HepG2 (cell line): ENCODE results near the gene MAP1B. TPM values are rescaled to one million over a fixed set of nuclear protein-coding genes. Genes with fewer than 3 reads are reported as not detected.

Experiments
- AFF4 ChIP-seq: sonication (generic); formaldehyde crosslinking; IDR thresholded peaks from 2 replicates; pipeline ENCODE4 v1.4.0; 2020; ENCODE audit warnings: missing genetic modification reagents
- EEA1 ChIP-seq: sonication (generic); formaldehyde crosslinking; IDR thresholded peaks from 2 replicates; pipeline ENCODE4 v1.5.1; 2020; ENCODE audit warnings: mild to moderate bottlenecking, missing genetic modification reagents, borderline replicate concordance
- HNRNPLL ChIP-seq: fragments of 200-400 bp; formaldehyde crosslinking; IDR thresholded peaks from 2 replicates; pipeline ENCODE4 v1.6.1; 2017; ENCODE audit warnings: mild to moderate bottlenecking, low read depth, low read length; ENCODE audit not compliant: poor library complexity, severe bottlenecking
- MED8 ChIP-seq: sonication (generic); formaldehyde crosslinking; IDR thresholded peaks from 2 replicates; pipeline ENCODE4 v1.8.1; 2023; ENCODE audit warnings: mild to moderate bottlenecking, missing genetic modification reagents; ENCODE audit not compliant: insufficient replicate concordance
- NFE2L1 ChIP-seq: sonication (generic); formaldehyde crosslinking; IDR thresholded peaks from 2 replicates; pipeline ENCODE4 v1.4.0; 2020; ENCODE audit warnings: missing genetic modification reagents, mild to moderate bottlenecking, borderline replicate concordance
- NKX3-1 ChIP-seq: sonication (generic); formaldehyde crosslinking; IDR thresholded peaks from 2 replicates; pipeline ENCODE4 v1.5.0; 2020; ENCODE audit warnings: missing genetic modification reagents
- PAF1 ChIP-seq: IDR thresholded peaks from 2 replicates; pipeline ENCODE4 v1.6.1; 2016; ENCODE audit warnings: missing genetic modification reagents, missing compliant biosample characterization
- PHB2 ChIP-seq: fragments of 450-650 bp; IDR thresholded peaks from 2 replicates; pipeline ENCODE4 v1.6.1; 2018; ENCODE audit not compliant: partially characterized antibody
- POLR2G ChIP-seq: fragments of 200-400 bp; formaldehyde crosslinking; IDR thresholded peaks from 2 replicates; pipeline ENCODE4 v1.6.1; 2018; ENCODE audit warnings: mild to moderate bottlenecking, low read depth, low read length, moderate library complexity
- RBM22 ChIP-seq: fragments of 200-400 bp; formaldehyde crosslinking; optimal IDR thresholded peaks from 2 replicates; pipeline ENCODE3; 2017; ENCODE audit warnings: mild to moderate bottlenecking, low read length, moderate library complexity
- REST ChIP-seq, 2 experiments: IDR thresholded peaks; 2 replicates each; pipeline ENCODE4 v1.6.1; 2011 to 2012; ENCODE audit warnings: low read length in 2 of 2, borderline replicate concordance in 1 of 2, low read depth in 1 of 2, mild to moderate bottlenecking in 1 of 2, moderate library complexity in 1 of 2
- SIN3B ChIP-seq: fragments of 150-350 bp; IDR thresholded peaks from 2 replicates; pipeline ENCODE4 v1.6.1; 2014; ENCODE audit warnings: low read length
- SMAD9 ChIP-seq: sonication (generic); formaldehyde crosslinking; IDR thresholded peaks from 2 replicates; pipeline ENCODE4 v1.5.1; 2020; ENCODE audit warnings: mild to moderate bottlenecking, missing genetic modification reagents
- ZNF547 ChIP-seq: sonication (generic); formaldehyde crosslinking; IDR thresholded peaks from 2 replicates; pipeline ENCODE4 v1.5.1; 2020; ENCODE audit warnings: mild to moderate bottlenecking, missing genetic modification reagents
- ZNF746 ChIP-seq: sonication (generic); formaldehyde crosslinking; IDR thresholded peaks from 2 replicates; pipeline ENCODE4 v1.8.0; 2022; ENCODE audit warnings: mild to moderate bottlenecking, missing genetic modification reagents
- ZNF816 ChIP-seq: sonication (generic); formaldehyde crosslinking; IDR thresholded peaks from 2 replicates; pipeline ENCODE4 v1.8.0; 2022; ENCODE audit warnings: missing genetic modification reagents, mild to moderate bottlenecking, borderline replicate concordance
- polyA plus RNA-seq, 8 experiments: library from polyadenylated mRNA; depleted of rRNA in 3 of 8; stranded (reverse) in 7 of 8; unstranded in 1 of 8; fragments of >200 nt; fragmentation: Illumina TruSeq in 4 of 8; extraction: Trizol in 4 of 8; gene quantifications; 2 replicates each; pipeline versions ENCODE4 v1.2.1 to v1.2.3, GENCODE V29; 2011 to 2016; ENCODE audit warnings: low read depth in 4 of 8, missing spikeins in 1 of 8, mixed read lengths in 1 of 8; ENCODE audit not compliant: insufficient read depth in 1 of 8
- total RNA-seq, 5 experiments: library from RNA; depleted of rRNA; stranded (reverse); fragments of >200 nt; fragmentation: Illumina TruSeq; extraction: Trizol; gene quantifications; 2 replicates each; pipeline ENCODE4 v1.2.3, GENCODE V29; 2016; ENCODE audit warnings: low read depth in 1 of 5
- TF ChIP-seq, protein P1 (sequence below): sonication (generic); formaldehyde crosslinking; IDR thresholded peaks from 2 replicates; pipeline ENCODE4 v1.4.0; 2020; ENCODE audit warnings: missing genetic modification reagents
- TF ChIP-seq, protein P2 (sequence below): sonication (generic); formaldehyde crosslinking; conservative IDR thresholded peaks from 2 replicates; pipeline ENCODE4 v1.8.1; 2023; ENCODE audit warnings: missing genetic modification reagents

MAP1B gene
- total and polyA plus RNA-seq, 2 of the 13 experiments (the other 11 are each of a cell fraction or from before 2014, with no cell fraction given): 3.3 to 6.2 TPM

DNA sequence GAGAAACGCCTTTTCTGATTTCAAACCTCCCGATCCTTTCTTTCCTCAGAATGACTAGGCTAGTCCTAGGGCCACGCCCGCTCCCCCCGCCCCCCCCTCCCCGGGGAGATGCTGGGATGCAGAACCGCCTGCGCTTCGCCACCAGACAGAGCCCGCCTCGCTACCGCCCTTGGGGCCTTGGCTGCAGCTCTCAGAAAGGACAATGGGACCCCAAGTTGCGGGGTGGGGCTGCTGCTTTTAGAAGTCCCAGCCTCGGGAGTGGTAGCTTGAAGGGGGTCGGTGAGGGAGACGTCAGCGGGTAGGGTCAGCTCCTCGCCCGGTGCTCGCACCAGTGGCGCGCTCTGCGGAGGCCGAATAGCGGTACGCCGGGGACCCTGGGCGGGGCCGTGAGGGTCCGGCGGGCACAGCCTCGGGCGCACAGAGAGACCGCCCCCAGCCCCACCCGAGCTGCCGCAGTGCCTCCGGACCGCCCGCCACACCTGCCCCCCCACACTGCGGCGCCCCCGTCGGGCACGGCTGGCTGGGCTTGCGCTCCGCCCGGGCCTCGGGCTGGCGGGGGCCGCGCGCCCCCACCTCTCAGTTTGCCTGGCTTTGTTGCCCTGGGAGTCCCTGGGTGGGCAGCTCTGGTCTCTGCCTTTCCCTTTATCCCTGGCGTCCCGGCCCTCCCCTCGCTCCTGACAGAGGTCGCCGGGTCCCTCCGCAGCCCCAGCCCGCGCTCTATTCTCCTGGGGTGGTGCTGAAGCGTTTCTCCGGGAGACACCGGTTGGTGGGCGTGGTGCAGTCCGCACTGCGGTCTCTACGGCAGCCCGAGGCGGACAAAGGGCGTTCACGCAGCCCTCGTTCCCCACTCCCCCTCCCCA, 1.2 kb downstream of the MAP1B start (continued):
- TF ChIP-seq PHB2: no peak
- TF ChIP-seq MED8 (CRISPR knock-in tag): no peak
- TF ChIP-seq PAF1 (CRISPR knock-in tag): no peak
- no peak for TF ChIP-seq NFE2L1 (CRISPR knock-in tag)
- no peak for TF ChIP-seq NKX3-1 (CRISPR knock-in tag)
- TF ChIP-seq, protein P1, sequence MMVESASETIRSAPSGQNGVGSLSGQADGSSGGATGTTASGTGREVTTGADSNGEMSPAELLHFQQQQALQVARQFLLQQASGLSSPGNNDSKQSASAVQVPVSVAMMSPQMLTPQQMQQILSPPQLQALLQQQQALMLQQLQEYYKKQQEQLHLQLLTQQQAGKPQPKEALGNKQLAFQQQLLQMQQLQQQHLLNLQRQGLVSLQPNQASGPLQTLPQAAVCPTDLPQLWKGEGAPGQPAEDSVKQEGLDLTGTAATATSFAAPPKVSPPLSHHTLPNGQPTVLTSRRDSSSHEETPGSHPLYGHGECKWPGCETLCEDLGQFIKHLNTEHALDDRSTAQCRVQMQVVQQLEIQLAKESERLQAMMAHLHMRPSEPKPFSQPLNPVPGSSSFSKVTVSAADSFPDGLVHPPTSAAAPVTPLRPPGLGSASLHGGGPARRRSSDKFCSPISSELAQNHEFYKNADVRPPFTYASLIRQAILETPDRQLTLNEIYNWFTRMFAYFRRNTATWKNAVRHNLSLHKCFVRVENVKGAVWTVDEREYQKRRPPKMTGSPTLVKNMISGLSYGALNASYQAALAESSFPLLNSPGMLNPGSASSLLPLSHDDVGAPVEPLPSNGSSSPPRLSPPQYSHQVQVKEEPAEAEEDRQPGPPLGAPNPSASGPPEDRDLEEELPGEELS: no peak
- TF ChIP-seq ZNF816: no peak
- TF ChIP-seq HNRNPLL: peak; percentile 69
- no peak for TF ChIP-seq POLR2G
- TF ChIP-seq, protein P2, sequence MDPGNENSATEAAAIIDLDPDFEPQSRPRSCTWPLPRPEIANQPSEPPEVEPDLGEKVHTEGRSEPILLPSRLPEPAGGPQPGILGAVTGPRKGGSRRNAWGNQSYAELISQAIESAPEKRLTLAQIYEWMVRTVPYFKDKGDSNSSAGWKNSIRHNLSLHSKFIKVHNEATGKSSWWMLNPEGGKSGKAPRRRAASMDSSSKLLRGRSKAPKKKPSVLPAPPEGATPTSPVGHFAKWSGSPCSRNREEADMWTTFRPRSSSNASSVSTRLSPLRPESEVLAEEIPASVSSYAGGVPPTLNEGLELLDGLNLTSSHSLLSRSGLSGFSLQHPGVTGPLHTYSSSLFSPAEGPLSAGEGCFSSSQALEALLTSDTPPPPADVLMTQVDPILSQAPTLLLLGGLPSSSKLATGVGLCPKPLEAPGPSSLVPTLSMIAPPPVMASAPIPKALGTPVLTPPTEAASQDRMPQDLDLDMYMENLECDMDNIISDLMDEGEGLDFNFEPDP (CRISPR knock-in tag): no peak
- TF ChIP-seq RBM22: no peak
- no peak for TF ChIP-seq AFF4 (CRISPR knock-in tag)
- TF ChIP-seq SMAD9: no peak
- 0 out of 4 replicates have a peak, but pooled peaks of 1 of the 2 experiments have one; percentile 16 for TF ChIP-seq REST (IDR thresholded peaks at IDR 0.05; ENCODE audit: borderline replicate concordance in 1 of 2, low read depth in 1 of 2, low read length in 2 of 2)
- TF ChIP-seq SIN3B: no peak
- TF ChIP-seq ZNF746 (CRISPR knock-in tag): no peak
- no peak for TF ChIP-seq EEA1 (CRISPR knock-in tag)
- TF ChIP-seq ZNF547 (CRISPR knock-in tag): no peak
